Stimulated activated CD4-positive, alpha-beta T cell treated with anti-CD3 and anti-CD28 coated beads, Interleukin-1b, Interleukin-23, amount 100 ng/mL, for 24 hours (primary cell): ENCODE data around the gene CEP83.
A peak's percentile ranks its signal among the peaks of the same experiment; 100 is the strongest.
"Not testable (repeated sequence)": the region's sequence is repeated elsewhere in the genome, so short reads cannot be mapped to it uniquely, and the experiment has no call there.

ENCODE experiments used
- DNase-seq, 4 experiments: peaks; one replicate each; pipeline ENCODE4 v3.0.0-alpha.2; 2020; ENCODE audit warnings: low read depth in 4 of 4, low spot score in 1 of 4

Gene CEP83

GRCh38 chr12:94459728-94460615 lies at the start of gene CEP83:
TSS of gene CEP83 (minus strand) at chr12:94459867. CDS start at chr12:94412490, 47,377 bp downstream.
- peak; percentile 88 to 98 (median 96) for DNase-seq

- no peak for DNase-seq
These were observed 49.6 kb upstream of the CEP83 start for GRCh38 chr12:94509317-94509716.

GRCh38 chr12:94507455-94507854 lies 47.8 kb upstream of the CEP83 start:
- DNase-seq = no peak

GRCh38 chr12:94504386-94504785 lies 44.7 kb upstream of the CEP83 start:
- DNase-seq = no peak

- DNase-seq = no peak
These were observed 44.0 kb upstream of the CEP83 start for GRCh38 chr12:94503619-94504018.

- DNase-seq = no peak
These were observed 41.3 kb upstream of the CEP83 start for GRCh38 chr12:94500831-94501567.

- DNase-seq = no peak
These were observed 39.0 kb upstream of the CEP83 start for GRCh38 chr12:94498698-94499097.

GRCh38 chr12:94498073-94498472 lies 38.4 kb upstream of the CEP83 start:
- no peak for DNase-seq

GRCh38 chr12:94495445-94496115 lies 35.9 kb upstream of the CEP83 start:
- no peak for DNase-seq

- no peak for DNase-seq
These were observed 31.8 kb upstream of the CEP83 start for GRCh38 chr12:94491489-94491888.

GRCh38 chr12:94488463-94488862 lies 28.8 kb upstream of the CEP83 start:
- no peak for DNase-seq

- DNase-seq = no peak
These were observed 22.1 kb upstream of the CEP83 start for GRCh38 chr12:94481734-94482133.

GRCh38 chr12:94469522-94469921 lies 9.9 kb upstream of the CEP83 start:
- DNase-seq = no peak

- peak in 1 of 4 experiments; percentile 1 for DNase-seq
These were observed 921 bp upstream of the CEP83 start for GRCh38 chr12:94460616-94460959.

GRCh38 chr12:94458877-94459727 lies 565 bp downstream of the CEP83 start:
- no peak for DNase-seq

GRCh38 chr12:94457311-94457710 lies 2.4 kb downstream of the CEP83 start:
- DNase-seq = no peak

- not testable (repeated sequence) for DNase-seq
These were observed 5.3 kb downstream of the CEP83 start for GRCh38 chr12:94454318-94454717.

- DNase-seq = no peak
These were observed 14.0 kb downstream of the CEP83 start for GRCh38 chr12:94445662-94446061.

- DNase-seq = no peak
These were observed 22.4 kb downstream of the CEP83 start for GRCh38 chr12:94437303-94437702.

GRCh38 chr12:94435511-94435927 lies 24.1 kb downstream of the CEP83 start:
- no peak for DNase-seq

GRCh38 chr12:94434171-94434570 lies 25.5 kb downstream of the CEP83 start:
- no peak for DNase-seq
